Measurements from ENCODE around the gene CNTNAP2.

GRCh38 chr7:146875981-146876380 is 759.4 kb downstream of the CNTNAP2 start:
- TF ChIP-seq CTCF (IDR thresholded peaks at IDR 0.05) (no peak), POLR2A (IDR thresholded peaks at IDR 0.05) (no peak)
